ENCODE measurements around the gene ZNF814. TPM values are rescaled to one million over a fixed set of nuclear protein-coding genes. Genes with fewer than 3 reads are reported as not detected.
"Not testable (repeated sequence)": the region's sequence is repeated elsewhere in the genome, so short reads cannot be mapped to it uniquely, and the experiment has no call there.

The ZNF814 gene
- total RNA-seq, 1 donor from 2014 or later: 30.7 TPM

DNA sequence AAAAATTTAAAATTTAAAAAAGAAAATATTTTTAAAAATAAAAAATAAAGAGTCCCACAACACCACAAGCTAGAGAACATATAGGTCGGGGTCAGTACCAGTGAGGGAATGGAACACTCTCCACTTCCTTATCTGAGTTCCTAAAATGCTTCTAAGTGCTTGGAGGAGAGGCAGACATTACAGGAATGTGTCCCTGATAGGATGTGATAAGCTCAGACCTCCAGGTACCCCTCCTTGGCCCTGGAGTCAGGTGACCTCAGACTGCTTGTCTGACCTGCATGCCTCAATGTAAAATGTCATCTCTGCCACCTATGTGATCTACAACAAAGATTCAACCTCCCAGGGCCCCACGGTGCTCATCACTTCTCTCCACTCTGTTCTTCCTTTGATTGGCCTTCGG, 2.8 kb downstream of the ZNF814 start:
- H4K20me1 ChIP-seq (ENCODE audit: low read depth): peaks cover 21% of the 10 kb centered on the region
- peaks cover 8% of the 10 kb centered on the region for H3K36me3 ChIP-seq
- peaks cover 11% of the 10 kb centered on the region for H3K4me1 ChIP-seq
- peak overlapping the region; percentile 66 for H3K4me3 ChIP-seq
- Mint-ChIP-seq H3K27me3 (ENCODE audit: insufficient read depth, low read depth) (peaks cover 11% of the 10 kb centered on the region), H3K36me3 (peaks cover 61% of the 10 kb centered on the region), H3K27ac (no peak overlapping the region), H3K9me3 (peaks cover 72% of the 10 kb centered on the region), H3K4me3 (no peak overlapping the region), H3K4me1 (peaks cover 15% of the 10 kb centered on the region)
- H3K9ac ChIP-seq: no peak overlapping the region
- H3K4me2 ChIP-seq: peak overlapping the region; percentile 99
- no peak overlapping the region for H2AFZ ChIP-seq (replicated peaks)
- TF ChIP-seq EZH2 (IDR thresholded peaks at IDR 0.05) (no peak), EZH2phosphoT487 (IDR thresholded peaks at IDR 0.05) (no peak)
- TF ChIP-seq, protein P1, sequence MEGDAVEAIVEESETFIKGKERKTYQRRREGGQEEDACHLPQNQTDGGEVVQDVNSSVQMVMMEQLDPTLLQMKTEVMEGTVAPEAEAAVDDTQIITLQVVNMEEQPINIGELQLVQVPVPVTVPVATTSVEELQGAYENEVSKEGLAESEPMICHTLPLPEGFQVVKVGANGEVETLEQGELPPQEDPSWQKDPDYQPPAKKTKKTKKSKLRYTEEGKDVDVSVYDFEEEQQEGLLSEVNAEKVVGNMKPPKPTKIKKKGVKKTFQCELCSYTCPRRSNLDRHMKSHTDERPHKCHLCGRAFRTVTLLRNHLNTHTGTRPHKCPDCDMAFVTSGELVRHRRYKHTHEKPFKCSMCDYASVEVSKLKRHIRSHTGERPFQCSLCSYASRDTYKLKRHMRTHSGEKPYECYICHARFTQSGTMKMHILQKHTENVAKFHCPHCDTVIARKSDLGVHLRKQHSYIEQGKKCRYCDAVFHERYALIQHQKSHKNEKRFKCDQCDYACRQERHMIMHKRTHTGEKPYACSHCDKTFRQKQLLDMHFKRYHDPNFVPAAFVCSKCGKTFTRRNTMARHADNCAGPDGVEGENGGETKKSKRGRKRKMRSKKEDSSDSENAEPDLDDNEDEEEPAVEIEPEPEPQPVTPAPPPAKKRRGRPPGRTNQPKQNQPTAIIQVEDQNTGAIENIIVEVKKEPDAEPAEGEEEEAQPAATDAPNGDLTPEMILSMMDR (IDR thresholded peaks at IDR 0.05): no peak
- DNase-seq (ENCODE audit: low spot score): no peak
- H3K27me3 ChIP-seq: no peaks in the 10 kb centered on the region
- H3K9me3 ChIP-seq (ENCODE audit: low read depth): no peaks in the 10 kb centered on the region
- H3K27ac ChIP-seq: no peak overlapping the region
- peaks cover 64% of the 10 kb centered on the region for H3K79me2 ChIP-seq (ENCODE audit: low read depth)
- peaks cover 26% of the 10 kb centered on the region for H3F3A ChIP-seq (ENCODE audit: low read depth)

DNA sequence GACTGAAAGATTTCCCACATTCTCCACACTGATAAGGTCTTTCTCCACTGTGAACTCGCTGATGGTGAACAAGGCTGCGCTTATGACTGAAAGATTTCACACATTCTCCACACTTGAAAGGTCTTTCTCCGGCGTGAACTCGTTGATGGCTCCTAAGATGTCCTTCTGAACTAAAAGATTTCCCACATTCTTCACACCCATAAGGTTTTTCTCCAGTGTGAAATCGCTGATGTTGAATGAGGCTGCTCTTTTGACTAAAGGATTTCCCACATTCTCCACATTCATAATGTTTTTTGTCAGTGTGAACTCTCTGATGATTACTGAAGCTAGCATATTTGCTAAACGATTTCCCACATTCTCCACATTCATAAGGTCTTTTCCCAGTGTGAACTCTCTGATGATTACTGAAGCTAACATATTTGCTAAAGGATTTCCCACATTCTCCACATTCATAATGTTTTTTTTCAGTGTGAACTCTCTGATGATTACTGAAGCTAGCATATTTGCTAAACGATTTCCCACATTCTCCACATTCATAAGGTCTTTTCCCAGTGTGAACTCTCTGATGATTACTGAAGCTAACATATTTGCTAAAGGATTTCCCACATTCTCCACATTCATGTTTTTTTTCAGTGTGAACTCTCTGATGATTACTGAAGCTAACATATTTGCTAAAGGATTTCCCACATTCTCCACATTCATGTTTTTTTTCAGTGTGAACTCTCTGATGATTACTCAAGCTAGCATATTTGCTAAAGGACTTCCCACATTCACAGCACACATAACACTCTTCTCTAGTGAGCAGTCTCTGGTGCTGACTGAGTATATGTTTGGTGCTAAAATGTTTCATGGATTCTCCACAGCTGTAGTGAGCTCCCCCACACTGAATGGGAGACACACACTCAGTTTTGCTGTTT, 14.7 kb downstream of the ZNF814 start:
- peaks cover 35% of the 10 kb centered on the region for H3K36me3 ChIP-seq
- H3K9me3 ChIP-seq (ENCODE audit: low read depth): peaks cover 20% of the 10 kb centered on the region
- peaks cover 87% of the 10 kb centered on the region for H3K79me2 ChIP-seq (ENCODE audit: low read depth)
- not testable (repeated sequence) for H3K27ac Mint-ChIP-seq; H3K4me1 Mint-ChIP-seq; H2AFZ ChIP-seq (replicated peaks); H4K20me1 ChIP-seq (ENCODE audit: low read depth); H3K27me3 ChIP-seq; H3K4me3 Mint-ChIP-seq; H3K4me3 ChIP-seq; DNase-seq (ENCODE audit: low spot score); H3K27ac ChIP-seq; H3K4me2 ChIP-seq; H3K4me1 ChIP-seq; H3K9ac ChIP-seq
- peaks cover 80% of the 10 kb centered on the region for H3K9me3 Mint-ChIP-seq
- peaks cover 14% of the 10 kb centered on the region for H3K27me3 Mint-ChIP-seq (ENCODE audit: insufficient read depth, low read depth)
- peaks cover 23% of the 10 kb centered on the region for H3F3A ChIP-seq (ENCODE audit: low read depth)
- H3K36me3 Mint-ChIP-seq: peaks cover 76% of the 10 kb centered on the region

DNA sequence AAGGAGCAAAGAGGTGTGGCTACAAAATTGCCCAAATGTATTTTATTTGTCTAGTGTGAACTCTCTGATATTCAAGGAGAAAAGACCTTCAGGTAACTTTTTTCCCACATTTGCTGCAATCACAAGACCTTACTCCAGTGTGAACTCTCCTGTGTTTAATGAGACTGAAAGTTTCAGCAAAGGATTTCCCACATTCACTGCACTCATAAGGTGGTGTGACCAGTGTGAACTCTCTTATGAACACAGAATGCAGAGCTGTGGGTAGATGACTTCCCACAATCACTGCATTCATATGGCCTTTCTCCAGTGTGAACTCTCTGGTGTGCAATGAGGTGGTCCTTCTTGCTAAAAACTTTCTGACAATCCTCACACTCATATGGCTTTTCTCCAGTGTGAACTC, 16.4 kb downstream of the ZNF814 start:
- H3K36me3 Mint-ChIP-seq: peaks cover 75% of the 10 kb centered on the region
- Histone ChIP-seq H3F3A (ENCODE audit: low read depth) (peaks cover 32% of the 10 kb centered on the region), H3K9me3 (ENCODE audit: low read depth) (peaks cover 20% of the 10 kb centered on the region), H3K79me2 (ENCODE audit: low read depth) (peaks cover 83% of the 10 kb centered on the region), H3K27me3 (no peaks in the 10 kb centered on the region), H3K4me2 (no peak overlapping the region), H3K36me3 (peaks cover 33% of the 10 kb centered on the region), H2AFZ (replicated peaks) (no peak overlapping the region), H3K4me1 (no peaks in the 10 kb centered on the region), H4K20me1 (ENCODE audit: low read depth) (no peaks in the 10 kb centered on the region), H3K4me3 (no peak overlapping the region), H3K9ac (no peak overlapping the region), H3K27ac (no peak overlapping the region)
- peaks cover 14% of the 10 kb centered on the region for H3K27me3 Mint-ChIP-seq (ENCODE audit: insufficient read depth, low read depth)
- H3K4me1 Mint-ChIP-seq: no peaks in the 10 kb centered on the region
- H3K4me3 Mint-ChIP-seq: no peak overlapping the region
- peaks cover 81% of the 10 kb centered on the region for H3K9me3 Mint-ChIP-seq
- TF ChIP-seq EZH2phosphoT487 (IDR thresholded peaks at IDR 0.05) (no peak), EZH2 (IDR thresholded peaks at IDR 0.05) (no peak)
- TF ChIP-seq, protein P1 (IDR thresholded peaks at IDR 0.05): no peak
- DNase-seq (ENCODE audit: low spot score): no peak
- no peak overlapping the region for H3K27ac Mint-ChIP-seq

DNA sequence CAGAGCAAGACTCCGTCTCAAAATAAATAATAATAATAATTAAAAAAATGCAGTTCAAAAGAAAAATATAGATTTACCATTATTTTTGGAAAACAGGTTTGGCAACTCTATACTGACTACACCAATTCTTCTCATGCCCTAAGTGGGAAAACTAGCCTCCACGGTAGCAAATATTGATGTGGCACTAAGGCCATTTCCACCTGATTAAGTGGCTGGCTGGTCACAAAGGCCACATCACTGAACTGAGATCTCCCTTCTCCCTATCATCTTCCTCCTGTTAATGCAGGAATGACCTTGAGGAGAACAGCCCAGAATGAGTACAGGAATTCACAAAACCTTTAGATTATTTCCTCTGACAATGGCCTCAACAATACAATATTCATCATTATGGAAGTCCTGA, 18.6 kb downstream of the ZNF814 start:
- Mint-ChIP-seq H3K27ac (no peak overlapping the region), H3K4me1 (no peaks in the 10 kb centered on the region), H3K36me3 (peaks cover 76% of the 10 kb centered on the region), H3K9me3 (peaks cover 82% of the 10 kb centered on the region), H3K27me3 (ENCODE audit: insufficient read depth, low read depth) (peaks cover 8% of the 10 kb centered on the region), H3K4me3 (no peak overlapping the region)
- Histone ChIP-seq H4K20me1 (ENCODE audit: low read depth) (peaks cover 3% of the 10 kb centered on the region), H3K4me3 (no peak overlapping the region), H3K27ac (no peak overlapping the region), H3K9me3 (ENCODE audit: low read depth) (peaks cover 20% of the 10 kb centered on the region), H3F3A (ENCODE audit: low read depth) (peaks cover 49% of the 10 kb centered on the region), H3K79me2 (ENCODE audit: low read depth) (peaks cover 79% of the 10 kb centered on the region), H3K36me3 (peaks cover 28% of the 10 kb centered on the region), H3K9ac (no peak overlapping the region), H3K27me3 (no peaks in the 10 kb centered on the region), H3K4me1 (no peaks in the 10 kb centered on the region), H2AFZ (replicated peaks) (no peak overlapping the region), H3K4me2 (no peak overlapping the region)
- no peak for DNase-seq (ENCODE audit: low spot score)
- TF ChIP-seq EZH2 (IDR thresholded peaks at IDR 0.05) (no peak), EZH2phosphoT487 (IDR thresholded peaks at IDR 0.05) (no peak)
- TF ChIP-seq, protein P1 (IDR thresholded peaks at IDR 0.05): no peak

DNA sequence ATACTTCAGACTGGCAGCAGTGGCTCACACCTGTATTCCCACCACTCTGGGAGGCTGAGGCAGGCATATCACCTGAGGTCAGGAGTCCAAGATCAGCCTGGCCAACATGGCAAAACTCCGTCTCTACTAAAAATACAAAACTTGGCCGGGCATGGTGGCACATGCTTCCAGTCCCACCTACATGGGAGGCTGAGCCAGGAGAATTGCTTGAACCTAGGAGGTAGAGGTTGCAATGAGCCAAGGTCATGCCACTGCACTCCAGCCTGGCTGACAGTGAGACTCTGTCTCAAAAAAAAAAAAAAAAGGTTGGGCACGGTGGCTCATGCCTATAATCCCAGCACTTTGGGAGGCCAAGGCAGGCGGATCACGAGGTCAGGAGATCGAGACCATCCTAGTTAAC, 19.2 kb downstream of the ZNF814 start:
- peaks cover 20% of the 10 kb centered on the region for H3K9me3 ChIP-seq (ENCODE audit: low read depth)
- H3K4me3 Mint-ChIP-seq: not testable (repeated sequence)

More for the DNA sequence above, 19.2 kb downstream of the ZNF814 start:
- not testable (repeated sequence) for H4K20me1 ChIP-seq (ENCODE audit: low read depth); H3K27ac ChIP-seq; H3K4me2 ChIP-seq; H3K27me3 Mint-ChIP-seq (ENCODE audit: insufficient read depth, low read depth); DNase-seq (ENCODE audit: low spot score); H3K27me3 ChIP-seq; H3K4me3 ChIP-seq; H2AFZ ChIP-seq (replicated peaks); H3K4me1 Mint-ChIP-seq; H3K9ac ChIP-seq; H3K4me1 ChIP-seq; H3K27ac Mint-ChIP-seq
- Histone ChIP-seq H3K79me2 (ENCODE audit: low read depth) (peaks cover 83% of the 10 kb centered on the region), H3K36me3 (peaks cover 30% of the 10 kb centered on the region), H3F3A (ENCODE audit: low read depth) (peaks cover 55% of the 10 kb centered on the region)
- Mint-ChIP-seq H3K36me3 (peaks cover 79% of the 10 kb centered on the region), H3K9me3 (peaks cover 84% of the 10 kb centered on the region)

All from neural progenitor cell (in vitro differentiated cells).